Uterus (tissue), 4 donors: ENCODE measurements around the gene HOXA3. TPM values are rescaled to one million over a fixed set of nuclear protein-coding genes. Genes with fewer than 3 reads are reported as not detected.

Experiments used
- DNase-seq, 2 donors: peaks; one replicate each; pipeline ENCODE4 v3.0.0-alpha.2; 2019 to 2020
- H3K27ac ChIP-seq, 2 donors: fragments of 200-600 bp; sonication (generic); 1 replicate in 1 of 2; 2 replicates in 1 of 2; pipeline ENCODE4 v1.5.1; 2016 to 2018
- H3K27me3 ChIP-seq, 2 donors: fragments of 200-600 bp; sonication (generic); one replicate each; pipeline ENCODE4 v1.5.1; 2018 to 2019; ENCODE audit warnings: control low read depth in 1 of 2
- H3K36me3 ChIP-seq, 2 donors: fragments of 200-600 bp; sonication (generic); one replicate each; pipeline ENCODE4 v1.5.1; 2019; ENCODE audit warnings: control low read depth in 1 of 2
- H3K4me1 ChIP-seq, 2 donors: fragments of 200-600 bp; sonication (generic); one replicate each; pipeline ENCODE4 v1.5.1; 2018 to 2019; ENCODE audit warnings: control low read depth in 1 of 2
- H3K4me3 ChIP-seq, 2 donors: fragments of 200-600 bp; sonication (generic); 1 replicate in 1 of 2; 2 replicates in 1 of 2; pipeline ENCODE4 v1.5.1; 2018 to 2019; ENCODE audit warnings: mild to moderate bottlenecking in 1 of 2
- H3K9me3 ChIP-seq, 2 donors: fragments of 200-600 bp; sonication (generic); one replicate each; pipeline ENCODE4 v1.5.1; 2019; ENCODE audit warnings: control low read depth in 1 of 2
- POLR2A ChIP-seq, 2 donors: fragments of 450-650 bp; IDR thresholded peaks; one replicate each; pipeline ENCODE4 v1.6.1; 2016; ENCODE audit warnings: antibody characterized with exemption in 2 of 2, mild to moderate bottlenecking in 1 of 2, moderate library complexity in 1 of 2
- intact Hi-C: fragments of 100-400 bp; cut with DNase I; formaldehyde crosslinking; loops from one replicate; pipeline ENCODE4 v1.15.1; 2023; ENCODE audit warnings: low total_unique reads
- total RNA-seq, 4 donors: library from RNA; depleted of rRNA in 3 of 4; stranded (reverse); fragments of >200 nt in 3 of 4; gene quantifications; one replicate each; pipeline versions ENCODE4 v1.1.0 to v1.2.4, GENCODE V29; 2014 to 2023
- TF ChIP-seq, protein P1 (sequence below), 4 experiments: fragments of 200-600 bp in 2 of 4; fragments of 450-650 bp in 2 of 4; sonication (generic) in 2 of 4; IDR thresholded peaks; one replicate each; pipeline ENCODE4 v1.5.1; 2016 to 2019; ENCODE audit warnings: antibody characterized with exemption in 4 of 4, mild to moderate bottlenecking in 2 of 4, moderate library complexity in 1 of 4
- donor health status: DM: yes; HTN: yes; CAD: no.

The HOXA3 gene
- total RNA-seq, 4 donors from 2014 or later: 1.0 to 34.5 (median 19.0) TPM

DNA sequence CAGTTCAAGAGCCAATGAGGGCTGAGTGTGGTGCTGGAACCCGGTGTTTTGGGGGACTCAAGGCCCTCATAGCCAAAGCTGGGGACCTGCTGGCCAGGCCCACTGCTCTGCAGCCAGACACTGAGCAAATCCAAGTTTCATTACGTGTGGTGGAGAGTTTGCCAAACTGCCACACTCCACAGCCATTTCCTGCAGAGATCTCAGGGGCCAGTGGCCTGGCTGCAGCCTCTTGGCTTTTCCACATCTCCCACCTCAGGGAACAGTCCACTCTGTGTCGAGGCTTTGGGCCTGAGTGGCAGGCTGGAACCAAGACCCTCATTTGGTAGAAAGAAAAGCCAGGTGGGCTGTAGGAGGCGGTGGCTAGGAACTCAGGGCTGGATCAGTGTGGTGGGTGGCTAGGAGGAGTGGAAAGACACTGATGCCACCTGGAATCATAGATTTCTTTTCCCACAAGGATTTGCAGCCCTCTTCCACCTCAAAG, 29.5 kb upstream of the HOXA3 start:
- intact Hi-C loops: loop anchor here (5.0 kb wide), 1 partner anchor 1325 kb away; no protein-coding TSS in a partner anchor
- peak overlapping the region; percentile 94 to 96 for H3K27ac ChIP-seq
- peak; percentile 43 to 47 for DNase-seq
- no peaks in the 10 kb centered on the region for H3K4me1 ChIP-seq
- no peak for TF ChIP-seq POLR2A (IDR thresholded peaks at IDR 0.05)
- TF ChIP-seq, protein P1, sequence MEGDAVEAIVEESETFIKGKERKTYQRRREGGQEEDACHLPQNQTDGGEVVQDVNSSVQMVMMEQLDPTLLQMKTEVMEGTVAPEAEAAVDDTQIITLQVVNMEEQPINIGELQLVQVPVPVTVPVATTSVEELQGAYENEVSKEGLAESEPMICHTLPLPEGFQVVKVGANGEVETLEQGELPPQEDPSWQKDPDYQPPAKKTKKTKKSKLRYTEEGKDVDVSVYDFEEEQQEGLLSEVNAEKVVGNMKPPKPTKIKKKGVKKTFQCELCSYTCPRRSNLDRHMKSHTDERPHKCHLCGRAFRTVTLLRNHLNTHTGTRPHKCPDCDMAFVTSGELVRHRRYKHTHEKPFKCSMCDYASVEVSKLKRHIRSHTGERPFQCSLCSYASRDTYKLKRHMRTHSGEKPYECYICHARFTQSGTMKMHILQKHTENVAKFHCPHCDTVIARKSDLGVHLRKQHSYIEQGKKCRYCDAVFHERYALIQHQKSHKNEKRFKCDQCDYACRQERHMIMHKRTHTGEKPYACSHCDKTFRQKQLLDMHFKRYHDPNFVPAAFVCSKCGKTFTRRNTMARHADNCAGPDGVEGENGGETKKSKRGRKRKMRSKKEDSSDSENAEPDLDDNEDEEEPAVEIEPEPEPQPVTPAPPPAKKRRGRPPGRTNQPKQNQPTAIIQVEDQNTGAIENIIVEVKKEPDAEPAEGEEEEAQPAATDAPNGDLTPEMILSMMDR (IDR thresholded peaks at IDR 0.05): no peak
- H3K27me3 ChIP-seq: no peaks in the 10 kb centered on the region
- no peaks in the 10 kb centered on the region for H3K9me3 ChIP-seq
- H3K4me3 ChIP-seq: peak overlapping the region; percentile 56 to 79
- H3K36me3 ChIP-seq: no peaks in the 10 kb centered on the region

DNA sequence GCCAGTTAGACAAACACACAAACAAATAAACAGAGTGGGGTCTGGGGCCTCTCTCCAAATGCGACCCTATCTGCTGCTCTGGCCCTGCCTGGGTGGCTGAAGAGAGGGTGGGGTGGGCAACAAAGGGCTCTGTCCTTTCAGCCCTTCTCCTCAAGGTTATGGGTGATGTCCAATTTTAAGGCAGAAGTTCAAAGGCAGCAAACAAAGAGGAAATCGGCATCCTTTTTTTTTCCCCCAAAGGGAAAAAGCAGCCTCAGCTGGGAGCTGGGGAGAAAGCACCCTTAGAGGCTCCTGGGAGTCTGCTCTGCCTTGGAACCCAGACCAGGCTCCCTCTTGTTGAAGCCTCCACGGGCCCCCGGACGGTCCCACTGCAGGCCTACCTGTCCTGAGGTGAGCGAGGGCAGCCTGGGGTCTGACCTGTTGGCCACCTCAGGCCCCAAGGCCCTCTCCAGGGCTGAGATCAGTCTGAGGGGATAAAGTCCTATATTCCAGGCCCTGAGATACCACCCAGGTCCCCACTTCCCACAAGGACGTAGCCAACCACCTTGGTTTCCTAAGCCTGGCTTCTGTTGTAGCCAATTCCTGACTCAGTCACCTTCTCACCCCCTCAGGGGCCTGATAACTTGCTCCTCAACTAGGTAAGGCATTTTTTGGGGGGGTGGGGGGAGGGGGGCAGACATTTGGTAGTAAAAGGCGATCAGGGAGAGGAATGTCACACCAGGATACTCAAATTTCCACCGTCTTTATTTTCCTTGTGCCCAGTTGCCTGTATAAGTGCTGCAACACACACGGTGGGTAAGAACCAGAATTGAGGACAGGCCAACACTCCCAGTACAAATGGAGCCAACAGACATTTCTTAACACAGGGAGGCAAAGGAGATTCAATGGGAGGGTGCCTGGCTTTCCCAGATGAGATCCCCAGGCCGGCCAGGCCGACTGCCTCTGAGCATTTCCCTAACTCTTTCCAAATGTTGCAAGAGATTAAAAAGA, 28.3 kb upstream of the HOXA3 start:
- no peaks in the 10 kb centered on the region for H3K36me3 ChIP-seq
- peak overlapping the region; percentile 66 to 79 for H3K4me3 ChIP-seq
- TF ChIP-seq, protein P1 (IDR thresholded peaks at IDR 0.05): no peak
- peak; percentile 10 to 12 for TF ChIP-seq POLR2A (IDR thresholded peaks at IDR 0.05)
- H3K27me3 ChIP-seq: no peaks in the 10 kb centered on the region
- peak; percentile 51 to 62 for DNase-seq
- H3K9me3 ChIP-seq: no peaks in the 10 kb centered on the region
- H3K27ac ChIP-seq: peak overlapping the region; percentile 94 to 96
- intact Hi-C loops: loop anchor here (5.0 kb wide), 1 partner anchor 1323 kb away; no protein-coding TSS in a partner anchor
- no peaks in the 10 kb centered on the region for H3K4me1 ChIP-seq

DNA sequence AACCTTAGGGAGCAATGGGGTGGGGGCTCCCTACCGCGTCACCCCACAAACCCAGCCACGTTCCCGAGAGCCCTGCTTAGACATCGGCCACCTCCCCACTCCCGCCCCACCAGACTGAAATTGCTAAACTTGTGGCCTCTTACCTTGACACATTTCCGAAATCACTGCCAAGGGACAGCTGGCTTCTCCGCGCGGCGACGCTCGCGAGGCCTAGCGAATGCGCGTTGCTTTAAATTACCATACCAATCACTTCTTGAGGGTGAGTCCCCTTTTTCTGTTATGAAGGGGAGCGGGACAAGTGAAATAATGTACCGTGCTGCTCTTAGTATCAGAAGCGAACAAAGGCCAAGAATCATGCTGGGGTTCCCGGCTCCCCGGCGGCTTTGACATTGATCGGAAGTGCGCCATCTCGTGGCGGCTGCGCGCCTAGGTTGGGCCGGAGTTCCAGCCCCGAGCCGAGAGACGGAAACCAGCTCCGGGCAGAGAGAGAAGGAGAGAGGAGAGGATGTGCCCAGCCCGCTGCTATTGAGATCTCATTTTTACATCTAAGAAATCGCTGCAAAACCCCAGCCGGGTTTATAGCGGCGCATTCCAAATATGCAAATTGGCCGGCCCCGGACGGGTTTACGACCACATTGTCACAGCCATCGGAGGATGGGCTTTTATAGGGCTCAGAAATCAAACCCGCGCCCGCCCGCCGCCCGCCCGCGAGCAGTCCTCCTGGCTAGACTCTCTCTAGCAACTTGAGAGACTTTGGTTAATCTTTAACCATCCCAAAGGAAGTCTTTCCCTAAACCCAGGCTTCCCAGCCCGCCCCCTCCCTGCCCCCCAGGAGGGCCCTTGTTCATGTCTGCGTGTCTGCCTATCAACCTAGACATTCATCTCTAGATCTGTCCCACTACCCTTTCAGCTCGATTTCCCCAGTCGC, 27.4 kb upstream of the HOXA3 start:
- no peaks in the 10 kb centered on the region for H3K9me3 ChIP-seq
- peak; percentile 86 to 90 for DNase-seq
- H3K4me3 ChIP-seq: peak overlapping the region; percentile 58 to 66
- intact Hi-C loops: loop anchor here (5.0 kb wide), 1 partner anchor 1322 kb away; no protein-coding TSS in a partner anchor
- H3K27ac ChIP-seq: peak overlapping the region; percentile 94 to 96
- TF ChIP-seq, protein P1 (IDR thresholded peaks at IDR 0.05): peak; percentile 68 to 94 (median 84)
- peak in 1 of 2 donors; percentile 52 for TF ChIP-seq POLR2A (IDR thresholded peaks at IDR 0.05)
- H3K4me1 ChIP-seq: no peaks in the 10 kb centered on the region
- H3K27me3 ChIP-seq: no peaks in the 10 kb centered on the region
- no peaks in the 10 kb centered on the region for H3K36me3 ChIP-seq

DNA sequence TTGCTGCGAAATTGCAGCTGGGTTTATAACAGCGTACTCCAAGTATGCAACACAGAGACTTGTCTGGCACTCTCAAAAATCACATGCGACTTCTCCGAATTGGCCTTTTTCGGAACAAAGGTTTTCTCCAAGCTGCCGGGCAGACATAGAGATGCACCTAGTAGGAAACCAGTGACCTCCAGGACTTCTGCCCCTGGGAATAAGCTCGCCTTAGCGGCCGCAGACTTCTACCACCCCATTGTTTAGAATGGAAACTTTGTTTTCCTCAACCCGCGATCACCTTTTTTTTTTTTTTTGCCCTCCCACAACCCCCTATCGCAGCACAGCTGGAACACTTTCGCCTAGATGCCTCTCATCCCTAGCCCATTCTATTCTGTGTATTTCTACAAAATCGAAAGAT, 26.6 kb upstream of the HOXA3 start:
- Histone ChIP-seq H3K9me3 (no peaks in the 10 kb centered on the region), H3K27me3 (no peaks in the 10 kb centered on the region), H3K27ac (peak overlapping the region; percentile 94 to 96), H3K4me1 (no peaks in the 10 kb centered on the region), H3K4me3 (peak overlapping the region; percentile 58 to 66), H3K36me3 (no peaks in the 10 kb centered on the region)
- TF ChIP-seq, protein P1 (IDR thresholded peaks at IDR 0.05): no peak
- TF ChIP-seq POLR2A (IDR thresholded peaks at IDR 0.05): no peak
- intact Hi-C loops: no loop called here
- peak; percentile 16 to 23 for DNase-seq
